ENCODE data around the gene PLA2R1. TPM values are rescaled to one million over a fixed set of nuclear protein-coding genes. Genes with fewer than 3 reads are reported as not detected.

Gene PLA2R1
- polyA plus RNA-seq, 1 of the 3 experiments (the other 2 are of a cell fraction): not detected

DNA sequence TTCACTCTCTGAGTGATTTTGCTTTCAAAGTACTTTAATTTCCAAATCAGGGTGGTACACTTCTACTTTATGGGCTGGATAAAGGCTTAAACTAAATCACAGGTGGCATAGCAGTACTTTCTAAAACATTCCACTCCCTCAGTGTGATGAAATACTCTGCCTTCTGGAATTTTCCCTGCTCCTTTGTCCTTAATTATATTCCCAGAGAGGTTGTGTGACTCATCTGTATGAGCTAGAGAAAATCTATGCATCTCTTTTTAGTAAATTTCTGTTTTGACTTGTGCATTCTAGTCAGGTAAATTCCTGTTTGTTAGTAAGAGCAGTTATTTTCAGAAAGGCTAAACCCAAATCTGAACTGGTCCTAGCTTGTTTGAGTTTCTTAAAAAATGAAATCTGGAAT lies 29.0 kb upstream of the PLA2R1 start:
- H3K9ac ChIP-seq: no peak overlapping the region
- no peak overlapping the region for H3K27ac ChIP-seq (ENCODE audit: low read depth in 2 of 2, low read length in 1 of 2)
- no peaks in the 10 kb centered on the region for H3K9me2 ChIP-seq
- H4K20me1 ChIP-seq (ENCODE audit: insufficient read depth): no peaks in the 10 kb centered on the region
- H3K9me3 ChIP-seq: peaks cover 5% of the 10 kb centered on the region; the same call in 1 of the 2 replicates
- TF ChIP-seq RXRA (IDR thresholded peaks at IDR 0.05; ENCODE audit: borderline replicate concordance, low read depth) (no peak), NRF1 (IDR thresholded peaks at IDR 0.05; ENCODE audit: low read depth, low read length) (no peak), EZH2phosphoT487 (IDR thresholded peaks at IDR 0.05; ENCODE audit: borderline replicate concordance, low read depth) (no peak), TEAD4 (IDR thresholded peaks at IDR 0.05; ENCODE audit: borderline replicate concordance, insufficient read depth) (no peak)
- TF ChIP-seq, protein P1, sequence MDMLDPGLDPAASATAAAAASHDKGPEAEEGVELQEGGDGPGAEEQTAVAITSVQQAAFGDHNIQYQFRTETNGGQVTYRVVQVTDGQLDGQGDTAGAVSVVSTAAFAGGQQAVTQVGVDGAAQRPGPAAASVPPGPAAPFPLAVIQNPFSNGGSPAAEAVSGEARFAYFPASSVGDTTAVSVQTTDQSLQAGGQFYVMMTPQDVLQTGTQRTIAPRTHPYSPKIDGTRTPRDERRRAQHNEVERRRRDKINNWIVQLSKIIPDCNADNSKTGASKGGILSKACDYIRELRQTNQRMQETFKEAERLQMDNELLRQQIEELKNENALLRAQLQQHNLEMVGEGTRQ (IDR thresholded peaks at IDR 0.05; ENCODE audit: borderline replicate concordance, low read depth, low read length): no peak
- TF ChIP-seq, protein P2, sequence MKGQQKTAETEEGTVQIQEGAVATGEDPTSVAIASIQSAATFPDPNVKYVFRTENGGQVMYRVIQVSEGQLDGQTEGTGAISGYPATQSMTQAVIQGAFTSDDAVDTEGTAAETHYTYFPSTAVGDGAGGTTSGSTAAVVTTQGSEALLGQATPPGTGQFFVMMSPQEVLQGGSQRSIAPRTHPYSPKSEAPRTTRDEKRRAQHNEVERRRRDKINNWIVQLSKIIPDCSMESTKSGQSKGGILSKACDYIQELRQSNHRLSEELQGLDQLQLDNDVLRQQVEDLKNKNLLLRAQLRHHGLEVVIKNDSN (IDR thresholded peaks at IDR 0.05; ENCODE audit: borderline replicate concordance, low read depth): no peak
- TF ChIP-seq, protein P3, sequence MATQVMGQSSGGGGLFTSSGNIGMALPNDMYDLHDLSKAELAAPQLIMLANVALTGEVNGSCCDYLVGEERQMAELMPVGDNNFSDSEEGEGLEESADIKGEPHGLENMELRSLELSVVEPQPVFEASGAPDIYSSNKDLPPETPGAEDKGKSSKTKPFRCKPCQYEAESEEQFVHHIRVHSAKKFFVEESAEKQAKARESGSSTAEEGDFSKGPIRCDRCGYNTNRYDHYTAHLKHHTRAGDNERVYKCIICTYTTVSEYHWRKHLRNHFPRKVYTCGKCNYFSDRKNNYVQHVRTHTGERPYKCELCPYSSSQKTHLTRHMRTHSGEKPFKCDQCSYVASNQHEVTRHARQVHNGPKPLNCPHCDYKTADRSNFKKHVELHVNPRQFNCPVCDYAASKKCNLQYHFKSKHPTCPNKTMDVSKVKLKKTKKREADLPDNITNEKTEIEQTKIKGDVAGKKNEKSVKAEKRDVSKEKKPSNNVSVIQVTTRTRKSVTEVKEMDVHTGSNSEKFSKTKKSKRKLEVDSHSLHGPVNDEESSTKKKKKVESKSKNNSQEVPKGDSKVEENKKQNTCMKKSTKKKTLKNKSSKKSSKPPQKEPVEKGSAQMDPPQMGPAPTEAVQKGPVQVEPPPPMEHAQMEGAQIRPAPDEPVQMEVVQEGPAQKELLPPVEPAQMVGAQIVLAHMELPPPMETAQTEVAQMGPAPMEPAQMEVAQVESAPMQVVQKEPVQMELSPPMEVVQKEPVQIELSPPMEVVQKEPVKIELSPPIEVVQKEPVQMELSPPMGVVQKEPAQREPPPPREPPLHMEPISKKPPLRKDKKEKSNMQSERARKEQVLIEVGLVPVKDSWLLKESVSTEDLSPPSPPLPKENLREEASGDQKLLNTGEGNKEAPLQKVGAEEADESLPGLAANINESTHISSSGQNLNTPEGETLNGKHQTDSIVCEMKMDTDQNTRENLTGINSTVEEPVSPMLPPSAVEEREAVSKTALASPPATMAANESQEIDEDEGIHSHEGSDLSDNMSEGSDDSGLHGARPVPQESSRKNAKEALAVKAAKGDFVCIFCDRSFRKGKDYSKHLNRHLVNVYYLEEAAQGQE (IDR thresholded peaks at IDR 0.05; ENCODE audit: low read depth, low read length): no peak
- H3K79me2 ChIP-seq (ENCODE audit: insufficient read depth): no peaks in the 10 kb centered on the region
- H3K27me3 ChIP-seq (ENCODE audit: insufficient read depth): no peaks in the 10 kb centered on the region
- H3K4me2 ChIP-seq: no peak overlapping the region
- no peak overlapping the region for H2AFZ ChIP-seq (ENCODE audit: low read depth)
- H3K4me3 ChIP-seq (ENCODE audit: low read depth in 2 of 2, low read length in 1 of 2): no peak overlapping the region
- no peaks in the 10 kb centered on the region for H3K4me1 ChIP-seq (ENCODE audit: control insufficient read depth in 1 of 2, insufficient read depth in 2 of 2, low read depth in 1 of 2, low read length in 1 of 2)
- no peak for DNase-seq
- ChIA-PET POLR2A (no interaction called here), CTCF (interaction anchor here (0.6 to 1.5 kb wide), 3 partner anchors 15 to 904 kb away, joined by 3 to 10 read pairs (median 3); no protein-coding TSS in a partner anchor)
- H3K36me3 ChIP-seq (replicated peaks in 1 of 2; ENCODE audit: control insufficient read depth in 1 of 2, insufficient read depth in 2 of 2, low read length in 1 of 2): no peaks in the 10 kb centered on the region
- no peaks in the 10 kb centered on the region for H3F3A ChIP-seq (replicated peaks; ENCODE audit: insufficient read depth)

DNA sequence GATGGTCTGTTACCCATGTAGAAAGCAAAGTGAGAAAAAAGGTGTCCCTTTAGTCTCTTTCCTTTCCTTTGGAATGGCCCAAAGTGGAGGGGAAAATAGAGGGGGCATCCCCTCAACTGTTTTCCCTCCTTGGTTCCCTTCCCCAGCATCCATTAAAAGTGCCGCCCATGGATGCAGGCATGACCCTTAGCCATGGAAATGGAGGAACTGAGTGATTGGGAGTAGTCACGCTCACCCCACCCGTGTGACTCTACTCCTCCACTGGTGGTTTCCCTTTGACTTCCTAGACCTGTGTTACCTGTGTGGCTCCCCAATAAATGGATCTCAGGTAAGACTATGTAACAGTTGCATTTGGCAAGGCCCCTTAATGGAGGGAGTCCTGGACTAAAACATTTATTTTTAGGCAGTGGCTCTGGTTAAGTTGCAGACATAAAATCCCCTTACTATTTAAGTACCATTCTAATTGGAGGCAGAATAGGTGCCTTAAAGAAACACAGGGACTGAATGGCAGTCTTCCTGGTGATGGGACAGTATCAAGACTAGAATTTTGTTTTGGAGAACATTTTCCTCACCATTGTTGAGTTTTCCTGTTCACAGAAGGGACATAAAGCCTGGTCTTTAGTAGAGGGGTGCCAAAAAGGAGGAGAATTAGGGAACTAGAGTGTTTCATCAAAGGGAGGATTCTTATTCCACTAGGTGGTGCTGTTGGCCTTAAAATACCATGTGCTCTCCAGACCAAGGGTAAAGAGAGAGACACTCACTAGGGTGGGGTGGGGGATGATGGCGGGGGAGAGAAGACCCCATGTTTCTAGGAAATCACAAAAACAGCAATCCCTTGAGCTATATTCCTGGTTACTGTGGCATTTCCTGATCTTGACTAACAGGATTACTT lies 25.7 kb upstream of the PLA2R1 start:
- H4K20me1 ChIP-seq (ENCODE audit: insufficient read depth): no peaks in the 10 kb centered on the region
- TF ChIP-seq, protein P3 (IDR thresholded peaks at IDR 0.05; ENCODE audit: low read depth, low read length): no peak
- TF ChIP-seq FOXM1 (IDR thresholded peaks at IDR 0.05; ENCODE audit: low read depth): no peak
- TF ChIP-seq ELF1 (IDR thresholded peaks at IDR 0.05): no peak
- TF ChIP-seq TCF12 (IDR thresholded peaks at IDR 0.05): no peak
- no peak for TF ChIP-seq EP300 (IDR thresholded peaks at IDR 0.05; ENCODE audit: borderline replicate concordance in 1 of 2, low read depth in 1 of 2, low read length in 1 of 2)
- TF ChIP-seq, protein P4, sequence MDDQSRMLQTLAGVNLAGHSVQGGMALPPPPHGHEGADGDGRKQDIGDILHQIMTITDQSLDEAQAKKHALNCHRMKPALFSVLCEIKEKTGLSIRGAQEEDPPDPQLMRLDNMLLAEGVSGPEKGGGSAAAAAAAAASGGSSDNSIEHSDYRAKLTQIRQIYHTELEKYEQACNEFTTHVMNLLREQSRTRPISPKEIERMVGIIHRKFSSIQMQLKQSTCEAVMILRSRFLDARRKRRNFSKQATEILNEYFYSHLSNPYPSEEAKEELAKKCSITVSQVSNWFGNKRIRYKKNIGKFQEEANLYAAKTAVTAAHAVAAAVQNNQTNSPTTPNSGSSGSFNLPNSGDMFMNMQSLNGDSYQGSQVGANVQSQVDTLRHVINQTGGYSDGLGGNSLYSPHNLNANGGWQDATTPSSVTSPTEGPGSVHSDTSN (IDR thresholded peaks at IDR 0.05): no peak
- TF ChIP-seq, protein P5, sequence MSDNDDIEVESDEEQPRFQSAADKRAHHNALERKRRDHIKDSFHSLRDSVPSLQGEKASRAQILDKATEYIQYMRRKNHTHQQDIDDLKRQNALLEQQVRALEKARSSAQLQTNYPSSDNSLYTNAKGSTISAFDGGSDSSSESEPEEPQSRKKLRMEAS (IDR thresholded peaks at IDR 0.05; ENCODE audit: low read depth): no peak

More for the DNA sequence above, 25.7 kb upstream of the PLA2R1 start:
- DNase-seq: no peak
- H3K27ac ChIP-seq (ENCODE audit: low read depth in 2 of 2, low read length in 1 of 2): no peak overlapping the region
- ChIA-PET POLR2A (no interaction called here), CTCF (interaction anchor here (1.1 to 1.5 kb wide), 2 partner anchors 8 to 906 kb away, joined by 4 to 5 read pairs; no protein-coding TSS in a partner anchor)
- no peak overlapping the region for H2AFZ ChIP-seq (ENCODE audit: low read depth)
- H3K79me2 ChIP-seq (ENCODE audit: insufficient read depth): no peaks in the 10 kb centered on the region
- H3K9me3 ChIP-seq: peaks cover 5% of the 10 kb centered on the region
- no peaks in the 10 kb centered on the region for H3K4me1 ChIP-seq (ENCODE audit: control insufficient read depth in 1 of 2, insufficient read depth in 2 of 2, low read depth in 1 of 2, low read length in 1 of 2)
- H3K4me2 ChIP-seq: no peak overlapping the region
- no peaks in the 10 kb centered on the region for H3K36me3 ChIP-seq (replicated peaks in 1 of 2; ENCODE audit: control insufficient read depth in 1 of 2, insufficient read depth in 2 of 2, low read length in 1 of 2)
- H3K9ac ChIP-seq: no peak overlapping the region
- 43% methylated on average over 4 of the region's 4 CpGs for WGBS (ENCODE audit: low lambda C conversion rate)
- H3F3A ChIP-seq (replicated peaks; ENCODE audit: insufficient read depth): no peaks in the 10 kb centered on the region
- no peak overlapping the region for H3K4me3 ChIP-seq (ENCODE audit: low read depth in 2 of 2, low read length in 1 of 2)
- no peaks in the 10 kb centered on the region for H3K27me3 ChIP-seq (ENCODE audit: insufficient read depth)
- no peaks in the 10 kb centered on the region for H3K9me2 ChIP-seq

Data from SK-N-SH (cell line).